DND-41 (cell line): Measurements from ENCODE around the gene LIME1.

ENCODE experiments used
- ATAC-seq: fragments of 200-7000 bp; cut with Tn5 transposase; 3 replicates; pipeline ENCODE4 v1.9.1; 2021; ENCODE audit warnings: low read depth; ENCODE audit not compliant: insufficient read depth
- DNase-seq: peaks from one replicate; pipeline ENCODE4 v3.0.0-alpha.2; 2020
- H2AFZ ChIP-seq: 2 replicates; pipeline ENCODE4 v1.6.0; 2012; ENCODE audit warnings: low read depth, low read length
- H3K27ac ChIP-seq: 2 replicates; pipeline ENCODE4 v1.5.1; 2012; ENCODE audit warnings: low read length, inconsistent platforms
- H3K27me3 ChIP-seq: fragments of 200-600 bp; sonication (generic); 2 replicates; pipeline ENCODE4 v1.6.0; 2012; ENCODE audit warnings: low read length, mild to moderate bottlenecking, inconsistent platforms; ENCODE audit not compliant: insufficient read depth, poor library complexity
- H3K36me3 ChIP-seq: 2 replicates; pipeline ENCODE4 v1.5.1; 2012; ENCODE audit warnings: low read length, inconsistent platforms; ENCODE audit not compliant: insufficient read depth
- H3K4me1 ChIP-seq: 2 replicates; pipeline ENCODE4 v1.5.1; 2012; ENCODE audit warnings: mild to moderate bottlenecking, low read length; ENCODE audit not compliant: insufficient read depth
- H3K4me2 ChIP-seq: 2 replicates; pipeline ENCODE4 v1.6.0; 2012; ENCODE audit warnings: mild to moderate bottlenecking, moderate library complexity, low read length, inconsistent platforms; ENCODE audit not compliant: insufficient read depth
- H3K4me3 ChIP-seq, 2 experiments: fragments of 200-600 bp in 1 of 2; shearing (Covaris generic) in 1 of 2; 2 replicates each; pipeline ENCODE4 v1.5.1; 2012 to 2016; ENCODE audit warnings: inconsistent platforms in 2 of 2, low read length in 2 of 2, mild to moderate bottlenecking in 2 of 2, low read depth in 1 of 2, moderate library complexity in 1 of 2
- H3K79me2 ChIP-seq: 2 replicates; pipeline ENCODE4 v1.6.0; 2012; ENCODE audit warnings: low read length, inconsistent platforms; ENCODE audit not compliant: insufficient read depth
- H3K9ac ChIP-seq: 2 replicates; pipeline ENCODE4 v1.6.0; 2012; ENCODE audit warnings: low read depth, mild to moderate bottlenecking, inconsistent platforms, low read length, moderate library complexity
- H3K9me3 ChIP-seq: 2 replicates; pipeline ENCODE4 v1.5.1; 2012; ENCODE audit warnings: low read length, moderate library complexity, mild to moderate bottlenecking, inconsistent platforms; ENCODE audit not compliant: insufficient read depth, severe bottlenecking
- H4K20me1 ChIP-seq: 2 replicates; pipeline ENCODE4 v1.6.0; 2012; ENCODE audit warnings: low read length; ENCODE audit not compliant: insufficient read depth
- EZH2 ChIP-seq: IDR thresholded peaks from 3 replicates; pipeline ENCODE4 v1.6.1; 2012; ENCODE audit warnings: borderline replicate concordance, low read depth, mild to moderate bottlenecking, moderate library complexity, low read length, inconsistent platforms; ENCODE audit not compliant: severe bottlenecking
- TF ChIP-seq, protein P1 (sequence below): IDR thresholded peaks from 2 replicates; pipeline ENCODE4 v1.5.1; 2012; ENCODE audit warnings: borderline replicate concordance, low read length, moderate library complexity, mild to moderate bottlenecking; ENCODE audit not compliant: poor library complexity, severe bottlenecking; ENCODE audit errors: extremely low read depth

Gene LIME1

DNA sequence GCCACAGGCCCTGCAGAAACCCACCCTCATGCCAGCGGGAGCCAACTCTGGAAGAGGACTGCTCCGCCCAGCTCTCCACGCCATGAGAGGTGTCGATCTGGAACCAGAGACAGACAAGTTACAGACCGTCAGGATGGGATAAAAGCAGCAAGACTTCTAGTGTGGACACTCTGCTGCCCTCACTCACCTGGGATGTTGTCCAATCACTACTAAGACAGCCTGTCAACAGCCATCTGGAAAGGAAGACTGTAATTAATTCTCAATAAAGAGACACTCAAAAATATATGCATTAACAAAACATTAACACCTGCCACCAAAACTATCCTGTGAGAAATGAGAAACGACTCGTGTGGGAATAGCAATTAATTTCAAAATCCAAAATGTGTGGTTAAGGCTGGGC, 31.4 kb downstream of the LIME1 start:
- no peaks in the 10 kb centered on the region for H3K79me2 ChIP-seq
- no peaks in the 10 kb centered on the region for H3K27me3 ChIP-seq
- no peak overlapping the region for H3K4me2 ChIP-seq
- H3K36me3 ChIP-seq = no peaks in the 10 kb centered on the region
- no peak overlapping the region for H3K27ac ChIP-seq
- no peak overlapping the region for H3K9ac ChIP-seq
- H3K4me3 ChIP-seq = no peak overlapping the region
- H3K4me1 ChIP-seq = no peaks in the 10 kb centered on the region
- no peak for TF ChIP-seq EZH2
- TF ChIP-seq, protein P1, sequence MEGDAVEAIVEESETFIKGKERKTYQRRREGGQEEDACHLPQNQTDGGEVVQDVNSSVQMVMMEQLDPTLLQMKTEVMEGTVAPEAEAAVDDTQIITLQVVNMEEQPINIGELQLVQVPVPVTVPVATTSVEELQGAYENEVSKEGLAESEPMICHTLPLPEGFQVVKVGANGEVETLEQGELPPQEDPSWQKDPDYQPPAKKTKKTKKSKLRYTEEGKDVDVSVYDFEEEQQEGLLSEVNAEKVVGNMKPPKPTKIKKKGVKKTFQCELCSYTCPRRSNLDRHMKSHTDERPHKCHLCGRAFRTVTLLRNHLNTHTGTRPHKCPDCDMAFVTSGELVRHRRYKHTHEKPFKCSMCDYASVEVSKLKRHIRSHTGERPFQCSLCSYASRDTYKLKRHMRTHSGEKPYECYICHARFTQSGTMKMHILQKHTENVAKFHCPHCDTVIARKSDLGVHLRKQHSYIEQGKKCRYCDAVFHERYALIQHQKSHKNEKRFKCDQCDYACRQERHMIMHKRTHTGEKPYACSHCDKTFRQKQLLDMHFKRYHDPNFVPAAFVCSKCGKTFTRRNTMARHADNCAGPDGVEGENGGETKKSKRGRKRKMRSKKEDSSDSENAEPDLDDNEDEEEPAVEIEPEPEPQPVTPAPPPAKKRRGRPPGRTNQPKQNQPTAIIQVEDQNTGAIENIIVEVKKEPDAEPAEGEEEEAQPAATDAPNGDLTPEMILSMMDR = no peak
- no peak for DNase-seq
- H2AFZ ChIP-seq = no peak overlapping the region
- no peaks in the 10 kb centered on the region for H3K9me3 ChIP-seq
- no peaks in the 10 kb centered on the region for H4K20me1 ChIP-seq
- ATAC-seq = no peak

DNA sequence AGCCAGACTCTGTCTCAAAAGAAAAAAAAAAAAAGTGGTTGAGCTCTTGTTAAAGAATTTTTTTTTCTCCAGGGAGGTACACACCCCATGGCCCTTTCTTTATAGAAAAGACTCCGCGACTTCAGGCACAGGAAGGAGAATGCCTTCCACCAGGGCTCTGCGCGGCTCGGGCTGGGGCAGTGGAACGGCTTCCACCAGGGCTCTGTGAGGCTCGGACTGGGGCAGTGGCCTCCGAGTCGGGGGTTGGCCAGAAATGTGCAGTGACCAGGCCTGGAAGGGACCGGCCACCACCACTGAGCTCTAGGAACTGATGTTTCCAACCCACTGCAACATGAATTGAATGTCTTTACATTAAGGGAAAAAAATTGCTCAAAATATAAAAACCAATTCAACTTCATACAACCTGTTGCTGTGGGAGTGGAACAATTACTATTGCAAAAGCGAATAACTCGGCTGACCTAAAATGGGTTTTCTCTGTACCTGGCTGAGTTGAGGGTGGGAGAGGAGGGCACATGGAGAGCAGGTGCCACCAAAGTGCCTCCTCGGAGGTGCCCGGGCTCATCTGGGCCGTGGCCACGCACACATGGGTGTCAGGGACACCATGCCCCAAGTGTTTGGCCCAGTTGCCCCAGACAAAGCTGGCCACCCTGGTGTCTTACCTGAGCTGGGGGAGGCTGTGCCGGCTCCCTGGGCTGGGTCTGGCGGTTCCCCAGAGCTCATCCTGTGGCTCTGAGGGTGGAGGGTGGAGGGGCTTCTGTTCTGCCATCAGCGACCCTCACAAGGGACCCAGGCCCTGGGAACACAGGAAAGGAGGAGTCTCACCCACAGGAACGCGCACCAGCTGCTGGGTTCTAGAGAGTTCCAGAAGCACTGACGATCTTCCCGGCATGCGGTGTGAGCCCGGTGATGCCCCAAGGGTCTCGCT, 32.4 kb downstream of the LIME1 start:
- no peak for TF ChIP-seq EZH2
- no peaks in the 10 kb centered on the region for H3K27me3 ChIP-seq
- no peaks in the 10 kb centered on the region for H3K79me2 ChIP-seq
- H3K27ac ChIP-seq = no peak overlapping the region
- no peaks in the 10 kb centered on the region for H3K4me1 ChIP-seq
- no peaks in the 10 kb centered on the region for H3K9me3 ChIP-seq
- H3K9ac ChIP-seq = no peak overlapping the region
- H3K4me2 ChIP-seq = no peak overlapping the region
- H4K20me1 ChIP-seq = no peaks in the 10 kb centered on the region
- no peaks in the 10 kb centered on the region for H3K36me3 ChIP-seq
- DNase-seq = no peak
- H3K4me3 ChIP-seq = no peak overlapping the region
- no peak overlapping the region for H2AFZ ChIP-seq
- ATAC-seq = no peak

DNA sequence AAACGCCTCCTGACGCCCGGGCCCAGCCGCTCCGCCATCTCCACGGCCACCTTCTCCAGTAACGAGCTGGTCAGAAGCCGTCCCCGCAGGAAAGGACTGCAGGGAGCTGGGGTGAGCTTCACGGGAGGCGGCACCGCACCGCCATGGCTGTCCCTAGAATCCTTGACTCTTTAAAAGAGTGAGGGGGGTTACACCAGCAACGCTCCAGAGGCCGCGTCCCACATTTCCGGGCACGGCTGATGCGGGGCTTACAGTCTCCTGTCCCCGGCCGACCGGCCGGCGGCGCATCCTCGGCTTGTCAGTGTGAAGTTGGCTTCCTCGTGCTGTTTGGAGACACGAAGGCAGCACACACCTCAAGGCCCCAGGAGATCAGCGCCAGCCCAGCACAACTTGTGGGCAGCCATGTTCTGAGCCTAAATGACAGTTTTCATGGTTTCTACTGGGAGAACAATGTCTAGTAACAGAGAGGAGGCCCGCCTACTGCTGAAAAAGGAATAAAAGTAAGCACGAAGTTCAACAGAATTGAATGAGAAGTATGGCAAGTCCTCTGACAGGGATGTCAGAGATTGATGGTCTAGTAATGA, 33.5 kb downstream of the LIME1 start:
- H3K36me3 ChIP-seq = no peaks in the 10 kb centered on the region
- H4K20me1 ChIP-seq = no peaks in the 10 kb centered on the region
- H3K9me3 ChIP-seq = no peaks in the 10 kb centered on the region
- no peak overlapping the region for H3K4me2 ChIP-seq
- TF ChIP-seq EZH2 = no peak
- TF ChIP-seq, protein P1 = no peak
- H3K27ac ChIP-seq = no peak overlapping the region
- no peak overlapping the region for H3K9ac ChIP-seq
- H3K27me3 ChIP-seq = no peaks in the 10 kb centered on the region
- no peak overlapping the region for H2AFZ ChIP-seq
- no peak overlapping the region for H3K4me3 ChIP-seq
- H3K4me1 ChIP-seq = no peaks in the 10 kb centered on the region
- ATAC-seq (no peak), DNase-seq (no peak)
- H3K79me2 ChIP-seq = no peaks in the 10 kb centered on the region

DNA sequence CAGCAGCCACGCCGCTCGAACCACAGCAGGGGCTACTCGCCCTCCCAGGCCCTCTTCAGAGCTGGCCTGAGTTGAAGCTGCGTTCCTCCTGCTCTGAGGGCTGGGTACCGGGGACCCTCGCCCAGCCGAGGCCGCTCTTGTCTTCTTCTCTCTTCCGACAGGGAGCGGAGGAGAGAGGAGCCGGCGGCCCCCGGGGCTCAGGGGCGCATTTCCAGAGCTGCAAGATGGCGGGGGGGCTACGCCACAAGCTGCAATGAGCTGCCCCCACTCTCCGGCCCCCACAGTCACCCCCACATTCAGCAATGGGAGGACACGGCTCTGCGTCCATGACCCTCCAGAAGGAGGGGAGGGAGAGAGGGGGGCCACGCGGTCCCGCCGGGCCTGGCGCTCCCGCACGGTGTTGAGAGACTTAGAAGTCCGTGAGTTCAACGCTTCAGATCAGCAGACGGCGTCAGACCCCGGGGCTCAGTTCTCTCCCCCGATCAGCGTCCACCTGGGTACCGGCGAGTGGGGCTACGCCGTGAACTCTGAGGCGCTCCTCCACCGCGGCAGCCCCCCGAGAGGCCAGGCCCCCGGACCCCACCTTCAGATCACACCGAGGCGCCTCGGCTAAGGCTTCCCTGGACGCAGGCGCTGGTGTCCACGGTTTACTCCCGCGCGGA, 34.7 kb downstream of the LIME1 start:
- Histone ChIP-seq H2AFZ (no peak overlapping the region), H3K27me3 (no peaks in the 10 kb centered on the region), H3K4me1 (no peaks in the 10 kb centered on the region), H3K4me3 (no peak overlapping the region), H3K79me2 (no peaks in the 10 kb centered on the region), H3K36me3 (no peaks in the 10 kb centered on the region), H4K20me1 (no peaks in the 10 kb centered on the region), H3K9me3 (no peaks in the 10 kb centered on the region), H3K27ac (no peak overlapping the region), H3K9ac (no peak overlapping the region), H3K4me2 (no peak overlapping the region)
- TF ChIP-seq, protein P1 = no peak
- DNase-seq = no peak
- no peak for ATAC-seq
